HG03064 (cell line): Measurements from ENCODE around the gene ERI2.
A peak's percentile ranks its signal among the peaks of the same experiment; 100 is the strongest.
"Not testable (repeated sequence)": the region's sequence is repeated elsewhere in the genome, so short reads cannot be mapped to it uniquely, and the experiment has no call there.

Experiments used
- ATAC-seq: cut with Tn5 transposase; IDR thresholded peaks from one replicate; pipeline ENCODE4 v1.9.1; 2021; ENCODE audit warnings: low read depth; ENCODE audit not compliant: unreplicated experiment

The ERI2 gene

DNA sequence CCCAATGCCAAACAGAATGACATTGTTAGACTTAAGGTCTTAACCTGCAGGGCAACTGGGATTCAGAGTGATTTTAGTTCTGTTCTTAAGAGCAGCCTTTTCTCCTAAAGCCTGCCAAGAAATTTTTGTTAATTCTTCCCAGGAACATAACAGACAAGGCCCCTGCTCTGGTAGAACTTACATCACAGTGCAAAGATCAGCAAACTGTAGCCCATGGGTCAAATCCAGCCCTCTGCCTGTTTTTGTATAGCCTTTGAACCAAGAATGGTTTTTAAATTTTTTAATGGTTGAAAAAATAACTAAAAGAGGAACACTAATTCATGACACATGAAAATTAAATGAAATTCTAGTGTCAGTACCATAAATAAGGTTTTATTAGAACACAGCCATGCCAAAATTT lies 38.7 kb downstream of the ERI2 start:
- ATAC-seq: no peak

- no peak for ATAC-seq
Observed at GRCh38 chr16:20766294-20766693, 40.0 kb downstream of the ERI2 start.

GRCh38 chr16:20765732-20766131 lies 40.5 kb downstream of the ERI2 start:
- ATAC-seq: no peak

DNA sequence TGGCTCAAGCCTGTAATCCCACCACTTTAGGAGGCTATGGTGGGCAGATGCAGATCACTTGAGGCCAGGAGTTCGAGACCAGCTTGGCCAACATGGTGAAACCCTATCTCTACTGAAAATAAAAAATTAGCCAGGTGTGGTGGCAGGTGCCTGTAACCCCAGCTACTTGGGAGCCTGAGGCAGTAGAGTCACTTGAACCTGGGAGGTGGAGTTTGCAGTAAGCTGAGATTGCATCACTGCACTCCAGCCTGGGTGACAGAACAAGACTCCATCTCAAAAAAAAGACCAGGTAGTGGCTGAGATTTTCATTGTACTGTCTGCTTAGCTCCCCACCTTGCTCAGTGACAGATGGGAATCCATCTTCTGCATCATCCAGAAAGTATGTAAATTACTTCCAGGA lies 41.8 kb downstream of the ERI2 start:
- not testable (repeated sequence) for ATAC-seq

DNA sequence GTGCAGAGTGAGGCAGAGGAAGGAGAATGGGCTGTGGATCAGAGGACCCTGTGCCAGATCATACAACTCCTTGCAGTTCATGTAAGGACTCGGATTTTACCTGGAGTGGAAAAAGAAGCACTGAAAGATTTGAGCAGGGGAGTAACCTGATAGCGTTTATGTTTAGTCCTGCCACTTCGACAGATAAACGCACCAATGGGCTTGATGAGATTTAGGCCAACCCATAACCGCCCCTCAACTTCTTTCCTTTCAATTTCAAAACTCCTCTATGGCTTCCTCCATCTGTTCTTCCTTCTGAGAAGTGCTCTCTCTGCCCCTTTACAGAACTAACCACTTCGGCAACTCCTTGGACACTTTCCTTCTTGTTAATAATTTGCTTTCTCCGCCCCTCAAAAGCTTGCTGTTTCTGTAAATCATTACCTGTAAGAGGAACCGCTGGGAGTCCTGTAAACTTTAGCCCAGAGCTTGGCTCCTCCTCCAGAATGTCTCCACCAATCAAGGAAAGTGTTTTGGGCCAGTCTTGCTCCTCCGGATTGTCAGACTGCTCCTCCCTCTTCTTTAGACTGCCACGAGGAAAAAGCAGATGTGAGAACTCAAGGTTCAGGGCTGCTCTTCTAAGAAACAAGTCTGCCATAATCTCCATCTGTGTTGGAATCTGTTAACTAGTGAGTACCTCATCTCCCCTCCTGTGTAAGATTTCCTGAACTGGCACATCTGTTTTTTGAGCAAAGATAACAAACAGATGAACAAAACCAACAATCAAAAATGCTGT lies 42.6 kb downstream of the ERI2 start, which contains the start of gene ACSM3:
Gene ACSM3, plus strand, starts transcription at position 554 of the 772 bp plus-strand sequence. CDS start 6,021 bp downstream, outside the sequence.
- ATAC-seq: peak; percentile 98

DNA sequence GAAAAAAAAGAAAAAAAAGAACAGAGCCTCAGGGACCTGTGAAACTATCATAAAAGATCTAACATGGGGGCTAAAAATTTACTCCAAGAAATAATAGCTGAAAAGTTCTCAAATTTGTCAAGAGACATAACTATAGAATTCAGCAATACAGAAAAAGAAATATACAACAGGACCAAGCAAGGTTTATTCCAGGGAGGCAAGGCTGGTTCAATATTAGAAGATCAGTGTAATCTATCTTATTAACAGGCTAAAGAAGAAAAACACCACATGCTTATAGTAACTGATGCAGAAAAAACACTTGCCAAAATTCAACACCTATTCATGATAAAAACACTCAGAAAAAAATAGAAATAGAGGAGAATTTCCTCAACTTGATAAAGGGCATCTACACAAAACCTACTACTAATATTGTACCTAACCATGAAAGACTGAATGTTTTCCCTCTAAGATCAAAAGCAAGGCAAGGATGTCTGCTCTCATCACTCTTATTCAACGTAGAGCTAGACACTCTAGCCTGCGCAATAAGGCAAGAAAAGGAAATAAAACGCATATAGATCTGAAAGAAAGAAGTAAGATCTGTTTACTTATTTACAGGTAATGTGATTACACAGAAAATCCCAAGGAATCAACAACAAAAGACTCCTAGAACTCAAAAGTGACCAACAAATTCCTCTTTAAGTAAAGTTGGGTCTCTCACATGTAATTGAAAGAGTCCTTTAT lies 43.7 kb downstream of the ERI2 start:
- ATAC-seq: no peak

- ATAC-seq: no peak
Observed at GRCh38 chr16:20761175-20761574, 45.1 kb downstream of the ERI2 start.

GRCh38 chr16:20760346-20760745 lies 45.9 kb downstream of the ERI2 start:
- ATAC-seq: no peak

GRCh38 chr16:20755799-20756198 lies 50.5 kb downstream of the ERI2 start:
- ATAC-seq: not testable (repeated sequence)

GRCh38 chr16:20755238-20755637 lies 51.0 kb downstream of the ERI2 start:
- no peak for ATAC-seq

GRCh38 chr16:20753727-20754126 lies 52.5 kb downstream of the ERI2 start:
- no peak for ATAC-seq

DNA sequence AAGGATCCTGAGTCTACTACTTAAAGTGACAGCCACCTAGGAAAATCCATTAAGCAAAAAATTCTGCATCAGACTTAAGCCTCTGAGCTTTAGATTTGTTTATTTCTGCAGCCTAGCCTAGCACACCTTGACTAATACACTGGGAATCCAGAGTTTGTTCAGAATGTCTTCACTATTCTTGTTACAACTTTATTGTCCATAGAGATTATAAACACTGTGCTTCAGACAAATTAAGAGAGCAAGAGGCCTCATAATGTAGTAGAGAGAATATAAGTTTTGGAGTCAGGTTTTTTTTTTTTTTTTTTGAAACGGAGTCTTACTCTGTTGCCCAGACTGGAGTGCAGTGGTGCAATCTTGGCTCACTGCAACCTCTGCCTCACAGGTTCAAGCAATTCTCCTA lies 55.7 kb downstream of the ERI2 start:
- no peak for ATAC-seq

DNA sequence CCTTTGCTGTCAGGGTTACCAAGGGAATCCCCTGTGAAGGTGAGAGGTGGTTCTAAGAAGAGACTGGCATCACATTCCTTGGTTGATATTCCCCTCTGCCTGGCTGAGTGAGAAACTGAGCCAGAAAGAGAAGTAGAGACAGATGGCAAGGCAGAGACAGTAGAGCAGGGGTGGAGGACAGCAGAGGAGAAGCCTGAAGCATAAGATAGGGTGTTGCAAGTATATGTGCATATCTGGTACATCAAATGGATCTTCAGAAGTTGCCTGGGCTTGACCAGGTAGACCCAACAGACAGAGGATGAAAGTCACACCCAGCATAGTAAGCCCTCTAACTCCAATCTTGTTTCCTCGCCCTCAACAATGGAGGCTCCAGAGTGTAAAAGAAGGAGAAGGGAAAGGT lies 56.8 kb downstream of the ERI2 start:
- no peak for ATAC-seq

- ATAC-seq: no peak
Observed at GRCh38 chr16:20747030-20747816, 59.0 kb downstream of the ERI2 start.

DNA sequence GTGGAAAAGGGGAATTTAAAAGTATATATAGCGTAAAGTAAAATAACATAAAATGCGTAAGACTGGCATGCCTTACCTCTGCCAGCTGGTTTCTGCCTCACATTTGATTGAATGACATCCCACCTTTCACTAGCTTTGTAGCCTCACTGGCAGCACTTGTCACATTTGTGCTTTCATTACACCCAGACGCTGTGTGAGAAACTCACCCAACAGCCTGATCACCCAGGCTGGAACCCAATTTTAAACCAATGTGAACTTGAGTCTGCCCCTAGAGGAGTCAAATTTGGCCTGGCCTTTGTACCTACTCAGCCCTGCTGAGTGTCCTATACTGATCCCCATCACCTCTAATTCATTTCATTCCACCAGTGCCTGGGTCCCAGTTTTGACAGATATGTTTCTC lies 59.8 kb downstream of the ERI2 start:
- ATAC-seq: no peak
